ENCODE measurements around the gene ARID3C. TPM values are rescaled to one million over a fixed set of nuclear protein-coding genes. Genes with fewer than 3 reads are reported as not detected.

The ARID3C gene
- total and polyA plus RNA-seq, 2 of the 8 experiments (the other 6 are each of a cell fraction or from before 2014, with no cell fraction given) = 0.08 TPM; not detected in 1

GRCh38 chr9:34675048-34675714, 46.3 kb upstream of the ARID3C start (continued):
- TF ChIP-seq EP300 (IDR thresholded peaks at IDR 0.05; ENCODE audit: borderline replicate concordance in 1 of 2, low read depth in 2 of 2, low read length in 2 of 2) = peak in 1 of 2 experiments; percentile 48; a peak in 1 of 3 replicates
- TF ChIP-seq TEAD4 (IDR thresholded peaks at IDR 0.05; ENCODE audit: low read depth, low read length) = no peak
- peak; percentile 26; the same call in 1 of the 2 replicates for TF ChIP-seq ATF3 (IDR thresholded peaks at IDR 0.05; ENCODE audit: insufficient read depth, low read depth, low read length)
- no peak for TF ChIP-seq CTBP2 (IDR thresholded peaks at IDR 0.05; ENCODE audit: borderline replicate concordance, insufficient read depth, insufficient read length, low read length)
- TF ChIP-seq TAF7 (optimal IDR thresholded peaks at IDR 0.05; ENCODE audit: borderline replicate concordance, low read depth, low read length) = peak; percentile 66
- peak; percentile 92 to 93 for TF ChIP-seq RAD21 (IDR thresholded peaks at IDR 0.05 in 1 of 2, conservative IDR thresholded peaks at IDR 0.05 in 1 of 2; ENCODE audit: low read depth in 2 of 2, low read length in 2 of 2)
- no peak for TF ChIP-seq TCF12 (IDR thresholded peaks at IDR 0.05; ENCODE audit: low read depth, low read length)
- 0 out of 2 replicates have a peak, but pooled peaks have one; percentile 23 for TF ChIP-seq KDM5A (IDR thresholded peaks at IDR 0.05; ENCODE audit: low read length)
- TF ChIP-seq YY1 (IDR thresholded peaks at IDR 0.05; ENCODE audit: low read depth, low read length) = peak; percentile 48; the same call in 1 of the 2 replicates
- no peak for TF ChIP-seq ATF2 (IDR thresholded peaks at IDR 0.05; ENCODE audit: low read length)
- no peak for TF ChIP-seq USF2 (IDR thresholded peaks at IDR 0.05; ENCODE audit: low read length)
- TF ChIP-seq CBX5 (IDR thresholded peaks at IDR 0.05; ENCODE audit: low read depth, low read length) = no peak
- 0 out of 2 replicates have a peak, but pooled peaks have one; percentile 21 for TF ChIP-seq CHD2 (IDR thresholded peaks at IDR 0.05; ENCODE audit: low read length)
